Pancreas (tissue), 10 donors: ENCODE results near the gene TK2. TPM values are rescaled to one million over a fixed set of nuclear protein-coding genes. Genes with fewer than 3 reads are reported as not detected.
A peak's percentile ranks its signal among the peaks of the same experiment; 100 is the strongest.

Source experiments
- ATAC-seq, 4 donors: fragments of 200-7000 bp; cut with Tn5 transposase; one replicate each; pipeline versions ENCODE4 v1.8.0 to v1.9.1; 2020; ENCODE audit warnings: mild to moderate bottlenecking in 4 of 4, moderate library complexity in 4 of 4
- DNase-seq, 6 donors: peaks; one replicate each; pipeline ENCODE4 v3.0.0-alpha.2; 2020
- FAIRE-seq: peaks from 2 replicates; lab custom pipeline; 2012; peaks lifted over from hg19 to GRCh38; lab: Jason Lieb, UNC
- H3K27ac ChIP-seq, 4 donors: fragments of 200-600 bp; sonication (generic); 1 replicate in 3 of 4; 2 replicates in 1 of 4; pipeline versions ENCODE4 v1.5.0 to v1.8.0; 2020
- H3K27me3 ChIP-seq, 4 donors: fragments of 200-600 bp; one replicate each; pipeline ENCODE4 v1.8.0; 2021
- H3K36me3 ChIP-seq, 3 donors: fragments of 200-600 bp; sonication (generic) in 1 of 3; one replicate each; pipeline versions ENCODE4 v1.5.0 to v1.8.0; 2020 to 2021
- H3K4me1 ChIP-seq, 3 donors: fragments of 200-600 bp; one replicate each; pipeline ENCODE4 v1.8.0; 2021
- H3K4me3 ChIP-seq, 4 donors: fragments of 200-600 bp; sonication (generic) in 2 of 4; one replicate each; pipeline versions ENCODE4 v1.5.0 to v1.8.0; 2020 to 2021
- H3K9me3 ChIP-seq, 4 donors: fragments of 200-600 bp; one replicate each; pipeline ENCODE4 v1.8.0; 2021
- CTCF ChIP-seq, 4 donors: fragments of 200-600 bp; sonication (generic) in 3 of 4; IDR thresholded peaks; one replicate each; pipeline versions ENCODE4 v1.5.0 to v1.8.0; 2021; ENCODE audit warnings: antibody characterized with exemption in 4 of 4
- WGBS, 2 donors: extraction: QIAGEN DNeasy Blood & Tissue Kit; methylation state at CpG; one replicate each; pipeline ENCODE4 v1.1.7; 2013; 5-methylcytosine and 5-hydroxymethylcytosine counted together
- intact Hi-C, 3 donors: fragments of 100-400 bp; cut with DNase I; formaldehyde crosslinking; loops; one replicate each; pipeline versions ENCODE4 v1.11.1 to v1.14.2; 2022
- polyA plus RNA-seq, 2 donors: library from polyadenylated mRNA; stranded (reverse); fragments of 200-250 nt; gene quantifications; one replicate each; pipeline ENCODE4 v1.2.3, GENCODE V29; 2013
- total RNA-seq, 6 donors: library from RNA; stranded (reverse); fragmentation: NEBNext Ultra II Directional in 4 of 6; extraction: Animal tissue kit (Norgen Biotek cat#: 25700) in 4 of 6; gene quantifications; one replicate each; pipeline versions ENCODE4 v1.2.1 to v1.2.4, GENCODE V29; 2021 to 2023
- donor health status: healthy with polysubstance abuse.
- donor health status: DM: no; HTN: no; CAD: no; lungs with moderate emphysema.
- donor health status: DM: no; HTN: no; CAD: no.
- donor health status: control.
- donor health status: control.
- donor health status: Bipolar disorder and iron deficiency.
- donor health status: DM: yes; HTN: yes; CAD: no.
- donor health status: DM: no; HTN: no; CAD: no.
- donor health status: DM: no; HTN: no; CAD: no.
- donor health status: DM: yes; HTN: yes; CAD: no.

The TK2 gene
- total and polyA plus RNA-seq, 8 donors = 13.9 to 22.9 (median 20.5) TPM

DNA sequence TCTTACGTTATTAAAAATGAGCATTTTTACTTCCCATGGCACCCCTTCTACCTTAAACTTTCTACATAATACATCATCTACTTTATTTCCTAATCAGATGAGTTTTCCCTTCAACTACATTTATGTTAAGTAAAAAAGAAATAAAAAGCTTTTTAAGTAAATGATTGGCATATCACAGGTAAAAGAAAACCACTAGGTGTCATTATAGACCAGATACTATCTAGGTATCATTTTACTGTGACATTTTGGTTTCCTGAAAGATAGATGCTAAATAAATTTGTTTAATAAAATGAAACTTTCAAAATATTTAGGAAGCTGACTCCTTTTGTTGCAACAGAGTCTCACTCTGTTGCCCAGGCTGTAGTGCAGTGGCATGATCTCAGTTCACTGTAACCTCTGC, 12.5 kb upstream of the TK2 start:
- H3K9me3 ChIP-seq = no peaks in the 10 kb centered on the region
- 73 to 89% methylated on average over 1 of the region's 1 CpG for WGBS, 2 donors
- DNase-seq (no peak), FAIRE-seq (no peak), ATAC-seq (no peak)
- no peaks in the 10 kb centered on the region for H3K36me3 ChIP-seq
- H3K27ac ChIP-seq = no peak overlapping the region
- intact Hi-C loops = no loop called here
- H3K27me3 ChIP-seq = no peaks in the 10 kb centered on the region
- H3K4me3 ChIP-seq = no peak overlapping the region
- no peaks in the 10 kb centered on the region for H3K4me1 ChIP-seq
- TF ChIP-seq CTCF (IDR thresholded peaks at IDR 0.05) = no peak

DNA sequence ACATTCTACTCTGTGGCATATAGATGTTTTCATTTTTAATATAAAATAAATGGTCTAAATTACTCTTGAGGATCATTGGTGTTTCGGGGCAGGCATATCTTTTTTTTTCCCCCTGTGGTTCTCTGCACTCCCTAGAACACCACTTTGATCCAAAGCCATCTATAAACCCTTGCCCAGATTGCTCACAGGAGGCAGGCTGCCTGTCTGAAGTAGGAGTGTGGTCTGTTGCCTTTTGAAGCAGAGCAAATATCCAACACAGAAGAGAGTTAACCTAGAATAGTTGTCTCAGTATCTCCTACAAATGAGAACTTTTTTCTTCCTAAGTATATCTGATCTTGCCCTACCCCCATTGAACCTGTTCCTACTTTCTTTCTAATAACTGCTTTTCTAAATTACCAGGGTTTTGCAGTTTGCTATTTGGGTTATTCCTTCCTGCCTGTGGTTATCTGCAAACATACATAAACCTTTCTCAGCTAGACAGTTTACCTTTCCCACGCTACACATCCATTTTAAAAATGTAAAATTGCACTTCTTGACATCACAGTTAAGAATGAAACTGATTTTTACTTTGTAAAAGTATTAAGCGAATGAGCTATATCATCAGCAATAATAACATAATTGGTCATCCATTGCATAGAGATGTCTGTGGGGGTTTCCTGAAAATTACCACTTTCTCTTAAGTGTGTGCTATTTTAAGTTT, 11.6 kb upstream of the TK2 start:
- Histone ChIP-seq H3K36me3 (no peaks in the 10 kb centered on the region), H3K4me3 (no peak overlapping the region), H3K9me3 (no peaks in the 10 kb centered on the region), H3K4me1 (no peaks in the 10 kb centered on the region), H3K27me3 (no peaks in the 10 kb centered on the region), H3K27ac (no peak overlapping the region)
- no peak for TF ChIP-seq CTCF (IDR thresholded peaks at IDR 0.05)
- 95 to 96% methylated on average over 3 of the region's 3 CpGs for WGBS, 2 donors
- ATAC-seq (no peak), FAIRE-seq (no peak), DNase-seq (no peak)
- intact Hi-C loops = no loop called here

DNA sequence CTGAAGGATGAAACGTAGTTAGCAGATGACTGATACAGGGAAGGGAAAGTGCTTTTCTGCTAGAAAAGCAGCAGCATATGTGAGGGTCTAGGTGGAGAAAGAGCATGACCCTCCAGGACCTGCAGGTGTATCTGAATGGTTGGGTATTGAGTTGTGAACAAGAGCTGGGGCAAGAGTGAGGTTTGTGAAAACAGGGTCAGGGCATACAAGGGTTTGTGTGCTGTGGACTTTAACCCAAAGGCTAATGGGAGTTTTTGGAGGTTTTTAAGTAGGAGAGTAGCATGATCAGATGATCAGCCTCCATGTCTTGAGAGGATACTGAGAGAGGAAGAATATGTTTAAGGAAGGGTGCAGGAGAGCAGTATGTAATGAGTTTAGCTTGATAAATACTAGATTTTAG, 10.2 kb upstream of the TK2 start:
- FAIRE-seq = no peak
- TF ChIP-seq CTCF (IDR thresholded peaks at IDR 0.05) = no peak
- H3K27ac ChIP-seq = no peak overlapping the region
- no peak for DNase-seq
- H3K36me3 ChIP-seq = no peaks in the 10 kb centered on the region
- intact Hi-C loops = no loop called here
- WGBS, 2 donors = 81 to 89% methylated on average over 1 of the region's 1 CpG
- no peak overlapping the region for H3K4me3 ChIP-seq
- H3K27me3 ChIP-seq = no peaks in the 10 kb centered on the region
- H3K9me3 ChIP-seq = no peaks in the 10 kb centered on the region
- H3K4me1 ChIP-seq = no peaks in the 10 kb centered on the region
- no peak for ATAC-seq

DNA sequence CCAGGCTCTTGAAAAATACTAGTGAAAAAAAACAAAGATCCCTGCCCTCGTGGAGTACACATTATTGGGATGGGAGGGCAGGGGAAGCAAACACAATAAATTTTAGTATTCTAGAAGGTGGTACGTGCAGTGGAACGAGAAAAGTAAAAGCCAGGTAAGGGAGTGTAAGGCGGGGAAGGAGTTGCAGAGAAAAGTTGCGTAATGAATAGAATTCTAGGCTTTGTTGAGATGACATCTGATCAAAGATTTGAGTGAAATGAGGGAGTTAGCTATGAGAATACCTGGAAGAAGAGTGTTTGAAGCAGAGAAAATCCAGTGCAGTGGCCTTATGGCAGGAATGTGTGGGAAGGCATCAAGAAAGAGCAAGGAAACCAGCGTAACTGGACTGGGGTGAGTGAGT, 4.6 kb upstream of the TK2 start:
- TF ChIP-seq CTCF (IDR thresholded peaks at IDR 0.05) = no peak
- ATAC-seq (no peak), DNase-seq (no peak), FAIRE-seq (no peak)
- Histone ChIP-seq H3K27ac (no peak overlapping the region), H3K36me3 (no peaks in the 10 kb centered on the region), H3K4me3 (no peak overlapping the region), H3K4me1 (peaks cover 0 to 14% (median 14%) of the 10 kb centered on the region in 3 donors), H3K9me3 (no peaks in the 10 kb centered on the region), H3K27me3 (no peaks in the 10 kb centered on the region)
- intact Hi-C loops = no loop called here
- WGBS, 2 donors = 89 to 93% methylated on average over 6 of the region's 6 CpGs

DNA sequence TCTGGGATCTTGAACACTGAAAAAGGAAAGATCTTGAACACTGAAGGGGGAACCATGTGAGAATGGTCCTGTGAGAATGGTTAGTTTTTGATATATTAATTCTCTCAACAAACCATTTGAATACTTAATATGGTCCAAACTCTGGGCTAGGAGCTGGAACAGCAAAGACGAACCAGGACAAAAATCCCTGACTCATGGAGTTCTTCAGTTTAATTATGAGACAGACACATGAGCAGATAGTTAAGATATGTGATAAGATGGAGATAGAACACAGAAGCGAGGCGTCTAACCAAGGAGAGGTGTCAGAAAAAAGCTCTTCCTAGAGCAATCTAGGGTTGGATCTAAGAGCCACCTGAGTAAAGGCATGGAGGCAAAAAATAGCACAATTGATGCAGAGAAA, 4.1 kb upstream of the TK2 start:
- H3K36me3 ChIP-seq = no peaks in the 10 kb centered on the region
- no peak for TF ChIP-seq CTCF (IDR thresholded peaks at IDR 0.05)
- H3K9me3 ChIP-seq = no peaks in the 10 kb centered on the region
- peak overlapping the region in 1 of 4 donors; percentile 70 for H3K4me3 ChIP-seq
- peaks cover 0 to 17% (median 16%) of the 10 kb centered on the region in 3 donors for H3K4me1 ChIP-seq
- WGBS, 2 donors = 90% methylated on average over 3 of the region's 3 CpGs
- no peak for ATAC-seq
- intact Hi-C loops = no loop called here
- no peak overlapping the region for H3K27ac ChIP-seq
- H3K27me3 ChIP-seq = no peaks in the 10 kb centered on the region
- DNase-seq = no peak
- no peak for FAIRE-seq
